HEK293 (cell line): ENCODE results near the gene PAX4.

Experiments
- FEZF1 ChIP-seq: fragments of 450-650 bp; formaldehyde crosslinking; IDR thresholded peaks from 2 replicates; pipeline ENCODE4 v1.5.1; 2016; ENCODE audit warnings: missing biosample characterization, missing genetic modification characterization
- GLIS1 ChIP-seq: fragments of 450-650 bp; formaldehyde crosslinking; IDR thresholded peaks from 2 replicates; pipeline ENCODE4 v1.5.1; 2016; ENCODE audit warnings: missing biosample characterization, missing genetic modification characterization
- KLF1 ChIP-seq: fragments of 450-650 bp; formaldehyde crosslinking; IDR thresholded peaks from 2 replicates; pipeline ENCODE4 v1.5.1; 2016; ENCODE audit warnings: missing biosample characterization, missing genetic modification characterization
- MYNN ChIP-seq: fragments of 450-650 bp; formaldehyde crosslinking; IDR thresholded peaks from 2 replicates; pipeline ENCODE4 v1.5.1; 2016; ENCODE audit warnings: missing biosample characterization, missing genetic modification characterization, borderline replicate concordance
- OSR2 ChIP-seq: fragments of 450-650 bp; formaldehyde crosslinking; IDR thresholded peaks from 2 replicates; pipeline ENCODE4 v1.5.1; 2016; ENCODE audit warnings: missing biosample characterization, missing genetic modification characterization
- OVOL3 ChIP-seq: fragments of 450-650 bp; formaldehyde crosslinking; IDR thresholded peaks from 2 replicates; pipeline ENCODE4 v1.5.1; 2016; ENCODE audit warnings: missing biosample characterization, missing genetic modification characterization
- RBAK ChIP-seq: fragments of 450-650 bp; formaldehyde crosslinking; IDR thresholded peaks from 2 replicates; pipeline ENCODE4 v1.5.1; 2016; ENCODE audit warnings: missing biosample characterization, missing genetic modification characterization
- REPIN1 ChIP-seq: fragments of 450-650 bp; formaldehyde crosslinking; IDR thresholded peaks from 2 replicates; pipeline ENCODE4 v1.5.1; 2017; ENCODE audit warnings: missing biosample characterization, missing genetic modification characterization, low read depth
- REST ChIP-seq: fragments of 450-650 bp; formaldehyde crosslinking; IDR thresholded peaks from 2 replicates; pipeline ENCODE4 v1.5.1; 2016; ENCODE audit warnings: missing biosample characterization, missing genetic modification characterization
- ZBTB20 ChIP-seq: fragments of 450-650 bp; formaldehyde crosslinking; IDR thresholded peaks from 2 replicates; pipeline ENCODE4 v1.5.1; 2016; ENCODE audit warnings: missing biosample characterization, missing genetic modification characterization
- ZBTB44 ChIP-seq: fragments of 450-650 bp; IDR thresholded peaks from 2 replicates; pipeline ENCODE4 v1.5.1; 2018; ENCODE audit warnings: missing biosample characterization, mild to moderate bottlenecking, missing genetic modification characterization
- ZFP41 ChIP-seq: fragments of 450-650 bp; formaldehyde crosslinking; IDR thresholded peaks from 2 replicates; pipeline ENCODE4 v1.5.1; 2016; ENCODE audit warnings: missing biosample characterization, missing genetic modification characterization, borderline replicate concordance
- ZNF16 ChIP-seq: fragments of 450-650 bp; formaldehyde crosslinking; IDR thresholded peaks from 2 replicates; pipeline ENCODE4 v1.5.1; 2016; ENCODE audit warnings: low read depth, missing biosample characterization, missing genetic modification characterization
- ZNF18 ChIP-seq: fragments of 450-650 bp; formaldehyde crosslinking; IDR thresholded peaks from 2 replicates; pipeline ENCODE4 v1.5.1; 2016; ENCODE audit warnings: missing biosample characterization, missing genetic modification characterization
- ZNF19 ChIP-seq: fragments of 450-650 bp; formaldehyde crosslinking; IDR thresholded peaks from 2 replicates; pipeline ENCODE4; 2016; ENCODE audit warnings: missing biosample characterization, missing genetic modification characterization, low read depth
- ZNF266 ChIP-seq: fragments of 450-650 bp; formaldehyde crosslinking; IDR thresholded peaks from 2 replicates; pipeline ENCODE4 v1.5.1; 2016; ENCODE audit warnings: missing biosample characterization, missing genetic modification characterization, low read depth
- ZNF311 ChIP-seq: fragments of 450-650 bp; formaldehyde crosslinking; IDR thresholded peaks from 2 replicates; pipeline ENCODE4 v1.5.1; 2017; ENCODE audit warnings: missing biosample characterization, missing genetic modification characterization, borderline replicate concordance
- ZNF335 ChIP-seq: fragments of 450-650 bp; formaldehyde crosslinking; conservative IDR thresholded peaks from 2 replicates; pipeline ENCODE4 v1.5.1; 2016; ENCODE audit warnings: missing biosample characterization, missing genetic modification characterization
- ZNF354C ChIP-seq: fragments of 450-650 bp; formaldehyde crosslinking; IDR thresholded peaks from 2 replicates; pipeline ENCODE4 v1.5.1; 2016; ENCODE audit warnings: missing biosample characterization, missing genetic modification characterization, low read depth, borderline replicate concordance
- ZNF391 ChIP-seq: fragments of 450-650 bp; formaldehyde crosslinking; IDR thresholded peaks from 2 replicates; pipeline ENCODE4 v1.5.1; 2016; ENCODE audit warnings: low read depth, missing biosample characterization, missing genetic modification characterization, borderline replicate concordance
- ZNF416 ChIP-seq: fragments of 450-650 bp; formaldehyde crosslinking; IDR thresholded peaks from 2 replicates; pipeline ENCODE4 v1.5.1; 2016; ENCODE audit warnings: missing biosample characterization, missing genetic modification characterization
- ZNF501 ChIP-seq: fragments of 450-650 bp; formaldehyde crosslinking; IDR thresholded peaks from 2 replicates; pipeline ENCODE4 v1.5.1; 2016; ENCODE audit warnings: missing biosample characterization, missing genetic modification characterization
- ZNF529 ChIP-seq: fragments of 450-650 bp; formaldehyde crosslinking; IDR thresholded peaks from 2 replicates; pipeline ENCODE4 v1.5.1; 2017; ENCODE audit warnings: missing genetic modification characterization, missing biosample characterization; ENCODE audit not compliant: insufficient replicate concordance
- ZNF548 ChIP-seq: fragments of 450-650 bp; formaldehyde crosslinking; IDR thresholded peaks from 2 replicates; pipeline ENCODE4 v1.5.1; 2016; ENCODE audit warnings: missing biosample characterization, missing genetic modification characterization
- ZNF561 ChIP-seq: fragments of 450-650 bp; IDR thresholded peaks from 2 replicates; pipeline ENCODE4 v1.5.1; 2018; ENCODE audit warnings: missing biosample characterization, missing genetic modification characterization, borderline replicate concordance
- ZNF571 ChIP-seq: fragments of 450-650 bp; formaldehyde crosslinking; IDR thresholded peaks from 2 replicates; pipeline ENCODE4 v1.5.0; 2017; ENCODE audit warnings: missing biosample characterization, missing genetic modification characterization
- ZNF600 ChIP-seq: fragments of 450-650 bp; formaldehyde crosslinking; IDR thresholded peaks from 2 replicates; pipeline ENCODE4 v1.5.1; 2016; ENCODE audit warnings: missing biosample characterization, missing genetic modification characterization
- ZNF610 ChIP-seq: fragments of 450-650 bp; formaldehyde crosslinking; IDR thresholded peaks from 2 replicates; pipeline ENCODE4 v1.5.1; 2016; ENCODE audit warnings: missing biosample characterization, missing genetic modification characterization, borderline replicate concordance
- ZNF621 ChIP-seq: fragments of 450-650 bp; formaldehyde crosslinking; IDR thresholded peaks from 2 replicates; pipeline ENCODE4 v1.5.1; 2017; ENCODE audit warnings: missing biosample characterization, missing genetic modification characterization
- ZNF670 ChIP-seq: fragments of 450-650 bp; formaldehyde crosslinking; IDR thresholded peaks from 2 replicates; pipeline ENCODE4 v1.5.1; 2016; ENCODE audit warnings: missing biosample characterization, missing genetic modification characterization, low read depth
- ZNF692 ChIP-seq: fragments of 450-650 bp; formaldehyde crosslinking; IDR thresholded peaks from 2 replicates; pipeline ENCODE4 v1.5.1; 2016; ENCODE audit warnings: missing biosample characterization, missing genetic modification characterization
- ZNF707 ChIP-seq: fragments of 450-650 bp; formaldehyde crosslinking; IDR thresholded peaks from 2 replicates; pipeline ENCODE4 v1.5.1; 2016; ENCODE audit warnings: missing biosample characterization, missing genetic modification characterization
- ZNF792 ChIP-seq: fragments of 450-650 bp; formaldehyde crosslinking; IDR thresholded peaks from 2 replicates; pipeline ENCODE4 v1.5.1; 2016; ENCODE audit warnings: missing biosample characterization, missing genetic modification characterization

PAX4 gene

GRCh38 chr7:127651556-127652332, 33.8 kb upstream of the PAX4 start, which contains the start of gene SND1 (continued):
- TF ChIP-seq ZNF18 (tag by site-specific recombination) (peak; percentile 75; the same call in 1 of the 2 replicates), ZNF792 (tag by site-specific recombination) (0 out of 2 replicates have a peak, but pooled peaks have one; percentile 17), ZNF16 (tag by site-specific recombination) (no peak), ZNF416 (no peak), ZNF391 (peak; percentile 65; the same call in 1 of the 2 replicates), ZNF19 (no peak), ZNF561 (tag by site-specific recombination) (peak; percentile 67; the same call in 1 of the 2 replicates), ZNF354C (tag by site-specific recombination) (no peak), REST (peak; percentile 50; the same call in 1 of the 2 replicates), MYNN (no peak), OSR2 (no peak), ZBTB44 (tag by site-specific recombination) (no peak), ZNF692 (tag by site-specific recombination) (peak; percentile 88; the same call in 1 of the 2 replicates), ZNF621 (tag by site-specific recombination) (no peak), ZNF571 (tag by site-specific recombination) (no peak), ZFP41 (no peak), ZNF707 (no peak), ZNF600 (peak; percentile 81; the same call in 1 of the 2 replicates), FEZF1 (tag by site-specific recombination) (no peak), ZNF335 (peak; percentile 87), ZNF610 (tag by site-specific recombination) (no peak), ZBTB20 (tag by site-specific recombination) (peak; percentile 70), ZNF529 (no peak), OVOL3 (tag by site-specific recombination) (no peak; the same call in 1 of the 2 replicates), ZNF548 (tag by site-specific recombination) (no peak), RBAK (no peak), ZNF501 (tag by site-specific recombination) (peak; percentile 62), GLIS1 (tag by site-specific recombination) (peak; percentile 76), REPIN1 (tag by site-specific recombination) (0 out of 2 replicates have a peak, but pooled peaks have one; percentile 74), ZNF311 (tag by site-specific recombination) (no peak), KLF1 (tag by site-specific recombination) (peak; percentile 98), ZNF266 (tag by site-specific recombination) (no peak), ZNF670 (tag by site-specific recombination) (no peak)
